ENCODE data around the gene IPO4.
A peak's percentile ranks its signal among the peaks of the same experiment; 100 is the strongest.

The IPO4 gene

GRCh38 chr14:24172871-24173281 lies 15.7 kb downstream of the IPO4 start:
- DNase-seq = peak; percentile 29

GRCh38 chr14:24172261-24172860 lies 16.3 kb downstream of the IPO4 start:
- DNase-seq = peak; percentile 40

GRCh38 chr14:24171422-24172260 lies 17.0 kb downstream of the IPO4 start, which contains the start of gene REC8:
Gene REC8 (plus strand): TSS chr14:24172080. CDS start chr14:24172553, 473 bp downstream.
- peak; percentile 99 for DNase-seq

- no peak for DNase-seq
Observed at GRCh38 chr14:24167469-24168114, 21.0 kb downstream of the IPO4 start.

GRCh38 chr14:24165785-24166184 lies 22.8 kb downstream of the IPO4 start:
- DNase-seq = no peak

- DNase-seq = no peak
Observed at GRCh38 chr14:24164518-24164991, 24.1 kb downstream of the IPO4 start.

GRCh38 chr14:24162093-24162492 lies 26.5 kb downstream of the IPO4 start:
- DNase-seq = no peak

- DNase-seq = peak; percentile 98
Observed at GRCh38 chr14:24160850-24161804, 27.5 kb downstream of the IPO4 start, which contains the start of gene IRF9. Gene IRF9 (plus strand): TSS chr14:24161265. CDS start chr14:24162145, 880 bp downstream.

GRCh38 chr14:24160499-24160849 lies 28.1 kb downstream of the IPO4 start:
- no peak for DNase-seq

- DNase-seq = no peak
Observed at GRCh38 chr14:24159777-24160498, 28.7 kb downstream of the IPO4 start.

- DNase-seq = no peak
Observed at GRCh38 chr14:24157331-24157730, 31.3 kb downstream of the IPO4 start.

- DNase-seq = no peak
Observed at GRCh38 chr14:24156840-24157239, 31.8 kb downstream of the IPO4 start.

- no peak for DNase-seq
Observed at GRCh38 chr14:24155100-24155499, 33.5 kb downstream of the IPO4 start.

GRCh38 chr14:24151404-24152080 lies 37.1 kb downstream of the IPO4 start:
- no peak for DNase-seq

GRCh38 chr14:24150993-24151392 lies 37.6 kb downstream of the IPO4 start:
- DNase-seq = no peak

- DNase-seq = no peak
Observed at GRCh38 chr14:24150567-24150966, 38.0 kb downstream of the IPO4 start.

GRCh38 chr14:24150061-24150460 lies 38.6 kb downstream of the IPO4 start:
- DNase-seq = no peak

GRCh38 chr14:24149302-24149969 lies 39.2 kb downstream of the IPO4 start:
- no peak for DNase-seq

GRCh38 chr14:24147761-24148428 lies 40.7 kb downstream of the IPO4 start:
- peak; percentile 15 for DNase-seq

Data from hematopoietic multipotent progenitor cell treated with erythropoietin and hydrocortisone succinate and interleukin-3 and kit ligand, for 4 days (in vitro differentiated cells).